ENCODE measurements around the gene PPP1R12C. TPM values are rescaled to one million over a fixed set of nuclear protein-coding genes. Genes with fewer than 3 reads are reported as not detected.

Gene PPP1R12C
- total RNA-seq, 2 experiments from 2014 or later = 123 to 136 TPM

DNA sequence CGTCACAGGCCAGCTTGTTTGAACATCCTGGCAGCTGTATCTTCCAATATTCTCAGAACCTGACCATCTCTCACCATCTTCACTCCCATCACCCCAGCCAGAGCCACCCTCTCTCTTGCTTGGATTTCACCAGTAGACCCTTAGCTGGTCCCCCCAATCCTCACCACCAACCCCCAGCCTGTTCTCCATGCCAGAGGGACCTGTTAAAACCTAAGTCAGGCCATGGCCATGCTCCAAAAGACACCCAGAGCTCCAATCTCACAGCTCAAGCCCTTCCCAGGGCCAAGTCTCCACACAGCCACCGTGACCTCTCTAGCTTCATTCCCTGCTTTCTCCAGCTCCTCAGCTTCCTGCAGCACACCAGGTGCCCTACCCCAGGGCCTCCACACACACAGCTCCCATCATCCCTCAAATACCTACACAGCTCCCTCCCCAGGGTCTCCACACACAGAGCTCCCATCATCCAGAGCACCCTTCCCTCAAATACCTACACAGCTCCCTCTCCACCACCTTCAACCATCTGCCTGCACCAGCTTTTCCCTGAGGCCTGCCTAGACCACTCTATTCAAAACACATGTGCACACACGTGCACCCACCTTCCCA lies 28.0 kb downstream of the PPP1R12C start:
- Mint-ChIP-seq H3K27me3 (peaks cover 47% of the 10 kb centered on the region), H3K36me3 (ENCODE audit: low read depth) (peaks cover 10% of the 10 kb centered on the region), H3K4me3 (no peak overlapping the region), H3K27ac (no peak overlapping the region), H3K9me3 (no peaks in the 10 kb centered on the region), H3K4me1 (ENCODE audit: low read depth) (peaks cover 30% of the 10 kb centered on the region)
- intact Hi-C loops (cut with DNase I, micrococcal nuclease) = loop anchor here (2.0 to 5.0 kb wide), 3 partner anchors 27 to 413 kb away; partner anchors contain the start of gene PPP1R12C (in 1 of the 2)
- DNase-seq (no peak), ATAC-seq (ENCODE audit: poor library complexity) (no peak)
- Histone ChIP-seq H3K36me3 (ENCODE audit: insufficient read depth, low read length) (peaks cover 15% of the 10 kb centered on the region), H3K27ac (ENCODE audit: low read depth in 1 of 2, low read length in 2 of 2) (no peak overlapping the region), H3K9me3 (ENCODE audit: control insufficient read depth in 1 of 2, insufficient read depth in 1 of 2, low read length in 2 of 2) (peaks cover 0 to 7% of the 10 kb centered on the region in 2 experiments), H3K4me1 (ENCODE audit: insufficient read depth, low read length) (peaks cover 23% of the 10 kb centered on the region), H3K4me3 (ENCODE audit: low read length) (no peak overlapping the region), H3K27me3 (ENCODE audit: control insufficient read depth in 1 of 2, insufficient read depth in 2 of 2, low read length in 2 of 2) (peaks cover 26 to 35% of the 10 kb centered on the region in 2 experiments)
- TF ChIP-seq, protein P1, sequence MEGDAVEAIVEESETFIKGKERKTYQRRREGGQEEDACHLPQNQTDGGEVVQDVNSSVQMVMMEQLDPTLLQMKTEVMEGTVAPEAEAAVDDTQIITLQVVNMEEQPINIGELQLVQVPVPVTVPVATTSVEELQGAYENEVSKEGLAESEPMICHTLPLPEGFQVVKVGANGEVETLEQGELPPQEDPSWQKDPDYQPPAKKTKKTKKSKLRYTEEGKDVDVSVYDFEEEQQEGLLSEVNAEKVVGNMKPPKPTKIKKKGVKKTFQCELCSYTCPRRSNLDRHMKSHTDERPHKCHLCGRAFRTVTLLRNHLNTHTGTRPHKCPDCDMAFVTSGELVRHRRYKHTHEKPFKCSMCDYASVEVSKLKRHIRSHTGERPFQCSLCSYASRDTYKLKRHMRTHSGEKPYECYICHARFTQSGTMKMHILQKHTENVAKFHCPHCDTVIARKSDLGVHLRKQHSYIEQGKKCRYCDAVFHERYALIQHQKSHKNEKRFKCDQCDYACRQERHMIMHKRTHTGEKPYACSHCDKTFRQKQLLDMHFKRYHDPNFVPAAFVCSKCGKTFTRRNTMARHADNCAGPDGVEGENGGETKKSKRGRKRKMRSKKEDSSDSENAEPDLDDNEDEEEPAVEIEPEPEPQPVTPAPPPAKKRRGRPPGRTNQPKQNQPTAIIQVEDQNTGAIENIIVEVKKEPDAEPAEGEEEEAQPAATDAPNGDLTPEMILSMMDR (IDR thresholded peaks at IDR 0.05) = no peak
- POLR2A ChIA-PET = interaction anchor here (1.7 kb wide), 1 partner anchor 28 kb away, joined by 4 read pairs; the partner anchor contains the start of gene PPP1R12C
- CTCF ChIA-PET = interaction anchor here (0.6 to 1.6 kb wide), 5 partner anchors 26 to 542 kb away, joined by 3 to 8 read pairs (median 3); partner anchors contain the start of genes DNAAF3, PPP1R12C and RDH13

DNA sequence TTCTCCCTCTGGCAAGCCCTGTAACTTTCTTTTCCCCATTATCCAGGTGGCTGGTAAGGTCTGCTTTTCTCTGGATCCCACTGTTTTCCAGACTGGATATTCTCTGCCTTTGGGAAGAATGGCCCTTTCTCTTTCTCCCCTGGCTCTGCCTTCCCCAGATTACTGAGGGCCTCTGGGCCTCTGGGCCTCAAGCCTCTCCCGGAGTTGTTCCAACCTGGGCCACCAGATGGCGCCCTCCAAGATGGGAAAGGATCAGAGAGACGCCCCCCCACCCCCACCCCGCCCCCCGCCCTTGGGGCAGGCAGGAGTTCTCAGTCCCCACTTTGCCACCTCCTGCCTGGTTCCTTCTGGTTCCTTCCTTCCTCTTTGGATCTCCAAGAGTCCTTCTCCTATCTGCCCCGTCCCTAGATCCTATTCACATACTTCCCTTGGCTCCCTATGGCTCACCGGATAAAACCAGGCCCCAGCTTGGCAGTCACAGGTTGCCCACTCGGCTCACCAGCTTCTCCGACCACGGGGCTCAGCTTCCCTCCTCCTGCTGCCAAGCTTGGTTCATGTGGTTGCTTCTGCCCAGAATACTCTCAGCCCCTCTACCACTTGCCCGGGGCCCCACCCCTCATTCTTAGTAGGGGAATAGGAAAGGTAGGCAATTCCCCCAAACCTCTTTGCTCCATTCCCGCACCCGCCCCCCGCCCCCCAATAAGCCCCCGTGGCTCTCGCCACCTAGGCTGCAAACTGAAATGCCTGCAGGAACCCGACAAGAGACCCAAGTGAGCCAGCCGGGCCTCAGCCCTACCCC lies 28.7 kb downstream of the PPP1R12C start:
- intact Hi-C loops (cut with DNase I, micrococcal nuclease) = loop anchor here (1.0 to 5.0 kb wide), 4 partner anchors 28 to 414 kb away; partner anchors contain the start of gene PPP1R12C (in 1 of the 2)
- Histone ChIP-seq H3K4me3 (ENCODE audit: low read length) (no peak overlapping the region), H3K27ac (ENCODE audit: low read depth in 1 of 2, low read length in 2 of 2) (no peak overlapping the region), H3K4me1 (ENCODE audit: insufficient read depth, low read length) (peaks cover 23% of the 10 kb centered on the region), H3K27me3 (ENCODE audit: control insufficient read depth in 1 of 2, insufficient read depth in 2 of 2, low read length in 2 of 2) (peaks cover 32 to 42% of the 10 kb centered on the region in 2 experiments), H3K9me3 (ENCODE audit: control insufficient read depth in 1 of 2, insufficient read depth in 1 of 2, low read length in 2 of 2) (peaks cover 0 to 7% of the 10 kb centered on the region in 2 experiments), H3K36me3 (ENCODE audit: insufficient read depth, low read length) (peaks cover 12% of the 10 kb centered on the region)
- ChIA-PET POLR2A (interaction anchor here (0.6 to 1.7 kb wide), 2 partner anchors 29 to 84 kb away, joined by 3 to 4 read pairs; partner anchors contain the start of gene PPP1R12C), CTCF (interaction anchor here (0.6 to 1.6 kb wide), 7 partner anchors 26 to 543 kb away, joined by 3 to 8 read pairs (median 4); partner anchors contain the start of genes DNAAF3, PPP1R12C and RDH13)
- TF ChIP-seq, protein P1 (IDR thresholded peaks at IDR 0.05) = peak; percentile 93
- peaks cover 30% of the 10 kb centered on the region for H3K4me1 Mint-ChIP-seq (ENCODE audit: low read depth)
- H3K27ac Mint-ChIP-seq = no peak overlapping the region
- peaks cover 54% of the 10 kb centered on the region for H3K27me3 Mint-ChIP-seq
- peak overlapping the region; percentile 49 for H3K4me3 Mint-ChIP-seq
- H3K9me3 Mint-ChIP-seq = no peaks in the 10 kb centered on the region
- DNase-seq (peak; percentile 62 to 83 (median 73)), ATAC-seq (ENCODE audit: poor library complexity) (peak; percentile 61)
- H3K36me3 Mint-ChIP-seq (ENCODE audit: low read depth) = peaks cover 9% of the 10 kb centered on the region

DNA sequence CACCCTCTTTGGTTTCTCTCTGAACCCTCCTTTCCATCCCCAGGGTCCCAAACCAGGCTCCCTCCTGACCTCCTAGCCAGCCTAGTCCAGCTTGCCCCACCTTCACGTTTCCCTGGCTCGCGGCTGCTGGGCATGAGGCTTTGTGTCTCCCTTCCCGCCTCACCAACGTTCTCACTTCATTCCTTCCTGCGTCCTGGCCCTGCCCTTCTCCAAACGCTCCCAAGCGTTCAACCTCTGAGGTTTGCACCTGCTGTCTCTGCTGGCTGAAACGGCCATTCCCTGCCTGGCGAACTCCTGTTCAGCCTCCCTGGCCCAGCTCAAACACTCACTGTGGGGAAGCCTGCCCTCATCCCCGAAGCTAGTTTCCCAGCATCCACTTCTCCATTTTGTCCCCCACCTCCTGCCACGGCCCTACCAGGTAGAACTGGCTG lies 29.4 kb downstream of the PPP1R12C start:
- Histone ChIP-seq H3K4me3 (ENCODE audit: low read length) (no peak overlapping the region), H3K27ac (ENCODE audit: low read depth in 1 of 2, low read length in 2 of 2) (no peak overlapping the region), H3K9me3 (ENCODE audit: control insufficient read depth in 1 of 2, insufficient read depth in 1 of 2, low read length in 2 of 2) (peaks cover 0 to 12% of the 10 kb centered on the region in 2 experiments), H3K36me3 (ENCODE audit: insufficient read depth, low read length) (peaks cover 12% of the 10 kb centered on the region), H3K27me3 (ENCODE audit: control insufficient read depth in 1 of 2, insufficient read depth in 2 of 2, low read length in 2 of 2) (peaks cover 37 to 48% of the 10 kb centered on the region in 2 experiments), H3K4me1 (ENCODE audit: insufficient read depth, low read length) (peaks cover 23% of the 10 kb centered on the region)
- H3K9me3 Mint-ChIP-seq = no peaks in the 10 kb centered on the region
- intact Hi-C loops (cut with DNase I, micrococcal nuclease) = loop anchor here (1.0 to 5.0 kb wide), 4 partner anchors 29 to 414 kb away; partner anchors contain the start of gene PPP1R12C (in 1 of the 2)
- ATAC-seq (ENCODE audit: poor library complexity) = no peak
- H3K36me3 Mint-ChIP-seq (ENCODE audit: low read depth) = peaks cover 9% of the 10 kb centered on the region
- H3K4me3 Mint-ChIP-seq = peak overlapping the region; percentile 49
- TF ChIP-seq, protein P1 (IDR thresholded peaks at IDR 0.05) = no peak
- CTCF ChIA-PET = interaction anchor here (0.9 to 1.6 kb wide), 4 partner anchors 25 to 416 kb away, joined by 4 to 8 read pairs (median 6); partner anchors contain the start of genes PPP1R12C and RDH13
- no peak for DNase-seq
- peaks cover 57% of the 10 kb centered on the region for H3K27me3 Mint-ChIP-seq
- no peak overlapping the region for H3K27ac Mint-ChIP-seq
- POLR2A ChIA-PET = interaction anchor here (0.6 kb wide), 1 partner anchor 85 kb away, joined by 3 read pairs; no protein-coding TSS in a partner anchor
- peaks cover 30% of the 10 kb centered on the region for H3K4me1 Mint-ChIP-seq (ENCODE audit: low read depth)

All from CD4-positive, alpha-beta T cell (primary cell).